MM.1S (cell line): ENCODE measurements around the gene ATP2A3.

Experiments used
- CTCF ChIP-seq: fragments of 300-600 bp; sonication (generic); IDR thresholded peaks from 2 replicates; pipeline ENCODE4 v1.5.1; 2016; ENCODE audit warnings: antibody characterized with exemption, low read length, mixed read lengths
- EZH2 ChIP-seq: fragments of 300-600 bp; sonication (generic); optimal IDR thresholded peaks from 2 replicates; pipeline ENCODE3; 2017; ENCODE audit warnings: low read depth, mild to moderate bottlenecking, antibody characterized with exemption, low read length, mixed read lengths
- EZH2phosphoT487 ChIP-seq: fragments of 300-600 bp; sonication (generic); IDR thresholded peaks from 2 replicates; pipeline ENCODE4 v1.6.1; 2018; ENCODE audit warnings: antibody characterized with exemption, low read length

- TF ChIP-seq CTCF (no peak), EZH2phosphoT487 (no peak), EZH2 (no peak)
These were observed 30.0 kb upstream of the ATP2A3 start for GRCh38 chr17:3994221-3994576.
